Prostate gland (tissue), 2 donors: Measurements from ENCODE around the gene DPH1.

ENCODE experiments used
- POLR2A ChIP-seq: fragments of 450-650 bp; IDR thresholded peaks from one replicate; pipeline ENCODE4 v1.6.1; 2016; ENCODE audit warnings: antibody characterized with exemption, mild to moderate bottlenecking
- POLR2AphosphoS5 ChIP-seq: sonication (generic); formaldehyde crosslinking; IDR thresholded peaks from one replicate; pipeline ENCODE4 v1.6.1; 2017; ENCODE audit warnings: antibody characterized with exemption
- TF ChIP-seq, protein P1 (sequence below), 4 experiments: fragments of 200-600 bp in 2 of 4; fragments of 450-650 bp in 2 of 4; sonication (generic) in 2 of 4; IDR thresholded peaks; 1 replicate in 3 of 4; 2 replicates in 1 of 4; pipeline ENCODE4 v1.5.1; 2016 to 2019; ENCODE audit warnings: antibody characterized with exemption in 4 of 4, mild to moderate bottlenecking in 2 of 4, moderate library complexity in 2 of 4

DNA sequence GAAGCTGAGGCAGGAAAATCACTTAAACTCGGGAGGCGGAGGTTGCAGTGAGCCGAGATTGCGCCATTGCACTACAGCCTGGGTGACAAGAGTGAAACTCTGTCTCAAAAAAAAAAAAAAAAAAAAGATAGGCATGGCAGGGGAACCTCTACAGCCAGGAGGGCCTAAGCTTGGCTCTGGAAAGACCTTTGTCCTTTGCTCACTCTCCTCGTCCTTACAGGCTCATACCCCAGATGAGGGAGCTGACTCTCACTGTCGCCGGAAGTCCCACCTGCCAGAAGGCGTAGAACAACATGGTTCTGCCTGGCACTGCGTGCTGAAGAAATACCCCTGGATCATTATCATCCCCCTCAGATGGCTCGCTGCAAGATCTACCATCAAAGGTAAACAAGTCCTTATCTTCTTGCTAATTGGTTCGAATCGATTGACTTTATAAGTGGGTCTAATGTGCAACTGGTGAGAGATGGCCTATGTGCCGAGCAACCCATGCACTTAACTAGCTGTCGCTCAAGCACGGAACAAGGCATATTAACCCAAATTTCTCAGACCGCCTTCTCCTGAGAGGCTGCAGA, 34.5 kb upstream of the DPH1 start:
- TF ChIP-seq, protein P1, sequence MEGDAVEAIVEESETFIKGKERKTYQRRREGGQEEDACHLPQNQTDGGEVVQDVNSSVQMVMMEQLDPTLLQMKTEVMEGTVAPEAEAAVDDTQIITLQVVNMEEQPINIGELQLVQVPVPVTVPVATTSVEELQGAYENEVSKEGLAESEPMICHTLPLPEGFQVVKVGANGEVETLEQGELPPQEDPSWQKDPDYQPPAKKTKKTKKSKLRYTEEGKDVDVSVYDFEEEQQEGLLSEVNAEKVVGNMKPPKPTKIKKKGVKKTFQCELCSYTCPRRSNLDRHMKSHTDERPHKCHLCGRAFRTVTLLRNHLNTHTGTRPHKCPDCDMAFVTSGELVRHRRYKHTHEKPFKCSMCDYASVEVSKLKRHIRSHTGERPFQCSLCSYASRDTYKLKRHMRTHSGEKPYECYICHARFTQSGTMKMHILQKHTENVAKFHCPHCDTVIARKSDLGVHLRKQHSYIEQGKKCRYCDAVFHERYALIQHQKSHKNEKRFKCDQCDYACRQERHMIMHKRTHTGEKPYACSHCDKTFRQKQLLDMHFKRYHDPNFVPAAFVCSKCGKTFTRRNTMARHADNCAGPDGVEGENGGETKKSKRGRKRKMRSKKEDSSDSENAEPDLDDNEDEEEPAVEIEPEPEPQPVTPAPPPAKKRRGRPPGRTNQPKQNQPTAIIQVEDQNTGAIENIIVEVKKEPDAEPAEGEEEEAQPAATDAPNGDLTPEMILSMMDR (IDR thresholded peaks at IDR 0.05), result no peak
- TF ChIP-seq POLR2AphosphoS5, result no peak
- no peak for TF ChIP-seq POLR2A
